Keratinocyte (primary cell): ENCODE measurements around the gene C2CD4A. TPM values are rescaled to one million over a fixed set of nuclear protein-coding genes. Genes with fewer than 3 reads are reported as not detected.

Experiments
- DNase-seq: peaks from one replicate; pipeline ENCODE4 v3.0.0-alpha.2; 2011; ENCODE audit warnings: low read depth, missing footprints, low spot score
- FAIRE-seq: peaks from 2 replicates; lab custom pipeline; 2011; peaks lifted over from hg19 to GRCh38; lab: Jason Lieb, UNC
- H2AFZ ChIP-seq: 2 replicates; pipeline ENCODE4 v1.6.0; 2012; ENCODE audit warnings: low read length, control low read depth, inconsistent platforms; ENCODE audit not compliant: control insufficient read depth
- H3K27ac ChIP-seq: 2 replicates; pipeline ENCODE4 v1.5.1; 2011; ENCODE audit warnings: low read length; ENCODE audit not compliant: control insufficient read depth, insufficient read depth
- H3K27me3 ChIP-seq: 3 replicates; pipeline ENCODE4 v1.6.0; 2011; ENCODE audit warnings: low read length; ENCODE audit not compliant: control insufficient read depth, insufficient read depth; ENCODE audit errors: extremely low read depth
- H3K36me3 ChIP-seq, 2 experiments: 2 replicates in 1 of 2; 3 replicates in 1 of 2; pipeline ENCODE4 v1.5.1; 2011; ENCODE audit warnings: low read length in 2 of 2, mild to moderate bottlenecking in 1 of 2; ENCODE audit not compliant: control insufficient read depth in 2 of 2, insufficient read depth in 2 of 2; ENCODE audit errors: extremely low read depth in 1 of 2
- H3K4me1 ChIP-seq: 3 replicates; pipeline ENCODE4 v1.5.1; 2011; ENCODE audit warnings: low read length; ENCODE audit not compliant: control insufficient read depth, insufficient read depth; ENCODE audit errors: extremely low read depth
- H3K4me2 ChIP-seq: 3 replicates; pipeline ENCODE4 v1.6.0; 2011; ENCODE audit warnings: low read depth, low read length; ENCODE audit not compliant: control insufficient read depth, insufficient read depth; ENCODE audit errors: extremely low read depth
- H3K4me3 ChIP-seq, 3 experiments: fragments of 200-600 bp in 1 of 3; sonication (generic) in 1 of 3; 2 replicates in 2 of 3; 3 replicates in 1 of 3; pipeline ENCODE4 v1.5.1; 2011 to 2016; ENCODE audit warnings: low read length in 3 of 3, mild to moderate bottlenecking in 3 of 3, control low read depth in 2 of 3, inconsistent platforms in 1 of 3, low read depth in 1 of 3, mixed read lengths in 1 of 3, mixed run types in 1 of 3, moderate library complexity in 1 of 3; ENCODE audit not compliant: control insufficient read depth in 2 of 3, insufficient read depth in 2 of 3; ENCODE audit errors: extremely low read depth in 1 of 3
- H3K79me2 ChIP-seq: 2 replicates; pipeline ENCODE4 v1.6.0; 2012; ENCODE audit warnings: low read length; ENCODE audit not compliant: control insufficient read depth, insufficient read depth
- H3K9ac ChIP-seq: 3 replicates; pipeline ENCODE4 v1.6.0; 2011; ENCODE audit warnings: low read length; ENCODE audit not compliant: control insufficient read depth, insufficient read depth; ENCODE audit errors: extremely low read depth
- H3K9me1 ChIP-seq: 3 replicates; pipeline ENCODE4 v1.6.0; 2011; ENCODE audit warnings: low read length; ENCODE audit not compliant: control insufficient read depth, insufficient read depth; ENCODE audit errors: extremely low read depth
- H3K9me3 ChIP-seq: 2 replicates; pipeline ENCODE4 v1.5.1; 2012; ENCODE audit warnings: low read depth, low read length; ENCODE audit not compliant: control insufficient read depth
- H4K20me1 ChIP-seq: 3 replicates; pipeline ENCODE4 v1.6.0; 2011; ENCODE audit warnings: low read length; ENCODE audit not compliant: control insufficient read depth, insufficient read depth; ENCODE audit errors: extremely low read depth
- EZH2 ChIP-seq: IDR thresholded peaks from one replicate; pipeline ENCODE4 v1.6.1; 2012; ENCODE audit warnings: inconsistent platforms, mild to moderate bottlenecking, low read length, moderate library complexity
- dilution Hi-C: fragments of 300-500 bp; cut with MboI; formaldehyde crosslinking; loops from one replicate; pipeline ENCODE4 v1.7.0; 2020; ENCODE audit warnings: low sequenced_read_pairs; ENCODE audit not compliant: extremely low pct_ligation_motif_present
- polyA plus RNA-seq, 5 experiments: library from polyadenylated mRNA; depleted of rRNA in 3 of 5; stranded (reverse) in 3 of 5; stranded (forward) in 1 of 5; unstranded in 1 of 5; fragments of >200 nt; gene quantifications; 1 replicate in 1 of 5; 2 replicates in 3 of 5; 3 replicates in 1 of 5; pipeline versions ENCODE4 v1.2.1 to v1.2.3, GENCODE V29; 2011 to 2012; ENCODE audit warnings: missing spikeins in 2 of 5, low read depth in 1 of 5, low replicate concordance in 1 of 5
- TF ChIP-seq, protein P1 (sequence below), 3 experiments: IDR thresholded peaks in 1 of 3; conservative IDR thresholded peaks in 1 of 3; optimal IDR thresholded peaks in 1 of 3; 2 replicates in 2 of 3; 3 replicates in 1 of 3; pipeline versions ENCODE3 to v1.5.1; 2011; ENCODE audit warnings: low read length in 3 of 3, mild to moderate bottlenecking in 3 of 3, moderate library complexity in 2 of 3, control low read depth in 1 of 3, inconsistent platforms in 1 of 3; ENCODE audit not compliant: insufficient read depth in 2 of 3; ENCODE audit errors: extremely low read depth in 1 of 3

C2CD4A gene
- polyA plus RNA-seq, 1 donor (not counting 4 experiments of a cell fraction or from before 2014, with no cell fraction given) = not detected

DNA sequence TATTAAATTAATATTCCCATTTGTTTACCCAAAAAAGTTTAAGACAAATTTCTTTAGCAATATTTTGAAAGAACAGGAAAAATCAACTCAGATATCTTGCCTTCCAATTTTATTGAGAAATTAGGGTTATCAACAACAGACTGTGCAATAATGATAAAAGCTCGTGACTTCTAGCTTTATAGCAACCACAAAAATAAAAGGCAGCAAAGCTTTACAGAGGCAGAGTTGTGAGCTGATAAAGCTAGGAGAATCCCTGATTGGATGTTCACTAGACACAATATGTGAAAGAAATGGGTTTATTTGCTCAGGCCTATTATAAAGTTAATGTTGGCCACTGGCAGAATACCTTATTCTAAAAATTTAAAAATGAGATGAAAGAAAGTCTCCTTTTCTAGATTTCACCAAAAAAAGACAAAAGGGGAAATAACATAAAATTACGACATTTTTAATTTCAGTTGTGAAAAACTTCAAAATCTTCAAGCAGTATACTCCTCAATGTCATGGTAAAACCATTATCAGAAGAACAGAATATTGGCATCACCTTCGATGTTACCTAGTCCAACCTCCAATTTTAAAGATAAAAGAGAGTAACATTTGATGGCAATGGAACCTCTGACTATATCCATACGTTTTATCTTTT, 9.3 kb upstream of the C2CD4A start:
- dilution Hi-C loops = no loop called here
- Histone ChIP-seq H3K9me3 (no peaks in the 10 kb centered on the region), H3K27ac (no peak overlapping the region), H3K4me1 (peaks cover 8% of the 10 kb centered on the region), H2AFZ (no peak overlapping the region), H3K4me3 (no peak overlapping the region), H3K9ac (no peak overlapping the region), H3K4me2 (no peak overlapping the region), H3K79me2 (peaks cover 41% of the 10 kb centered on the region), H3K9me1 (no peaks in the 10 kb centered on the region), H4K20me1 (peaks cover 5% of the 10 kb centered on the region), H3K27me3 (no peaks in the 10 kb centered on the region), H3K36me3 (no peaks in the 10 kb centered on the region)
- DNase-seq (no peak), FAIRE-seq (no peak)
- TF ChIP-seq EZH2 = no peak

DNA sequence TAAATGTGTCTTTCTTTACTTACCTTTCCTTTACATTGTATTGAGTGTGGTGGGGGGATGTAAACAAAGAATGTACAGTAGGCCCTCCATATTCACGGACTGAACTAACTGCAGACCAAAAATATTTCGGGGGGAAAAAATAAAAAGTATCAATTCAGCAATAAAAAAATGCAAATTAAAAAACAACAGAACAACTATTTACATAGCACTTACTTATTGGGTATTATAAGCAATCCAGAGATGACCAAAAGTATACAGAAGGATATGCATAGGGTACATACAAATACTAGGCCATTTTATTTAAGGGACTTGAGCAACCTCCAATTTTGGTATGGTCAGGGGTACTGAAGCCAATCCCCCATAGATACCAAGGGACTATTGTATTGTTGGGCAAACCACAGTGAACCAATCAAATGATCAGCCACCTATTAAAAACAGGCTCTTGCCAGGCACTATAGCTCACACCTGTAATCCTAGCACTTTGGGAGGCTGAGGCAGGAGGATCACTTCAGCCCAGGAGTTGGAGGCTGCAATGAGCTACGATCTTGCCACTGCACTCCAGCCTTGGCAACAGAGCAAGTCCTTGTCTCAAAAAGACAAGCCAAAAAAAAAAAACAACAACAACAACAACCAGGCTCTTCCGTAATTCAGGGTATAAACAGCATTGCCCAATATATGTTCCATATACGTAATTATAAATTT, 8.3 kb upstream of the C2CD4A start:
- H3K27me3 ChIP-seq = no peaks in the 10 kb centered on the region
- peaks cover 13% of the 10 kb centered on the region for H3K4me1 ChIP-seq
- H3K79me2 ChIP-seq = peaks cover 39% of the 10 kb centered on the region
- peaks cover 3% of the 10 kb centered on the region for H4K20me1 ChIP-seq
- dilution Hi-C loops = no loop called here
- no peaks in the 10 kb centered on the region for H3K9me3 ChIP-seq
- TF ChIP-seq, protein P1, sequence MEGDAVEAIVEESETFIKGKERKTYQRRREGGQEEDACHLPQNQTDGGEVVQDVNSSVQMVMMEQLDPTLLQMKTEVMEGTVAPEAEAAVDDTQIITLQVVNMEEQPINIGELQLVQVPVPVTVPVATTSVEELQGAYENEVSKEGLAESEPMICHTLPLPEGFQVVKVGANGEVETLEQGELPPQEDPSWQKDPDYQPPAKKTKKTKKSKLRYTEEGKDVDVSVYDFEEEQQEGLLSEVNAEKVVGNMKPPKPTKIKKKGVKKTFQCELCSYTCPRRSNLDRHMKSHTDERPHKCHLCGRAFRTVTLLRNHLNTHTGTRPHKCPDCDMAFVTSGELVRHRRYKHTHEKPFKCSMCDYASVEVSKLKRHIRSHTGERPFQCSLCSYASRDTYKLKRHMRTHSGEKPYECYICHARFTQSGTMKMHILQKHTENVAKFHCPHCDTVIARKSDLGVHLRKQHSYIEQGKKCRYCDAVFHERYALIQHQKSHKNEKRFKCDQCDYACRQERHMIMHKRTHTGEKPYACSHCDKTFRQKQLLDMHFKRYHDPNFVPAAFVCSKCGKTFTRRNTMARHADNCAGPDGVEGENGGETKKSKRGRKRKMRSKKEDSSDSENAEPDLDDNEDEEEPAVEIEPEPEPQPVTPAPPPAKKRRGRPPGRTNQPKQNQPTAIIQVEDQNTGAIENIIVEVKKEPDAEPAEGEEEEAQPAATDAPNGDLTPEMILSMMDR (optimal IDR thresholded peaks at IDR 0.05 in 1 of 3, IDR thresholded peaks at IDR 0.05 in 1 of 3, conservative IDR thresholded peaks at IDR 0.05 in 1 of 3; ENCODE audit: extremely low read depth in 1 of 3, insufficient read depth in 2 of 3, low read length in 3 of 3) = no peak
- no peak for TF ChIP-seq EZH2
- H3K9me1 ChIP-seq = no peaks in the 10 kb centered on the region
- DNase-seq = no peak
- peak overlapping the region; percentile 14 for H3K4me2 ChIP-seq
- no peak overlapping the region for H3K27ac ChIP-seq
- FAIRE-seq = no peak
- H3K9ac ChIP-seq = no peak overlapping the region
- no peak overlapping the region for H2AFZ ChIP-seq
- H3K4me3 ChIP-seq = no peak overlapping the region
- no peaks in the 10 kb centered on the region for H3K36me3 ChIP-seq
